Frontal cortex (tissue), 4 donors: ENCODE measurements around the gene SLC25A34. TPM values are rescaled to one million over a fixed set of nuclear protein-coding genes. Genes with fewer than 3 reads are reported as not detected.

Source experiments
- DNase-seq, 2 donors: peaks; one replicate each; pipeline ENCODE4 v3.0.0; 2012; ENCODE audit warnings: low spot score in 2 of 2
- FAIRE-seq: peaks from 2 replicates; lab custom pipeline; 2012; peaks lifted over from hg19 to GRCh38; lab: Jason Lieb, UNC
- total RNA-seq: library from RNA; depleted of rRNA; stranded (reverse); fragments of >200 nt; gene quantifications from one replicate; pipeline ENCODE4 v1.2.3, GENCODE V29; 2014
- donor health status: control.
- donor health status: control.
- donor health status: control.

Gene SLC25A34
- total RNA-seq, 1 donor from 2014 or later, result not detected

GRCh38 chr1:15709226-15709625 lies 26.8 kb upstream of the SLC25A34 start:
- FAIRE-seq, result no peak
- no peak for DNase-seq

DNA sequence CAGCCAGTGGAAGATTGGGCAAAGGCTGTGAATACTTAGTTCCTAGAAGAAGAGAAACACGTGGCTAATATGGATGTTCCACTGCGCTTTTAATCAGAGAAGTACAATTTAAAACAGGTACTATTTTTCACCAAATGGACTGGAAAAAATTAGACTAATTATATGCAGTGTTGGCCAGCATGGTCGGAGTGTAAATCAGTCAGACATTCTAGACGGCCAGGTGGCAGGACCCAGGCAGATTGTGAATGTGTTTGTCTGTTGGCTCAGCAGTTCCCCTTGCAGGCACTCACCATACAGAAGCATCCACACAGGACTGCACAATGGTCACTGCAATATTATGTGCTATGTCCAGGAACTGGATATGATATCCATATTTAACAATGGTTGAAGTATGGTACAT lies 23.9 kb upstream of the SLC25A34 start:
- DNase-seq (no peak), FAIRE-seq (no peak)

- DNase-seq (no peak), FAIRE-seq (no peak)
These were observed 21.5 kb upstream of the SLC25A34 start for GRCh38 chr1:15714406-15715136.

- DNase-seq (no peak), FAIRE-seq (no peak)
These were observed 18.5 kb upstream of the SLC25A34 start for GRCh38 chr1:15717418-15718125.

DNA sequence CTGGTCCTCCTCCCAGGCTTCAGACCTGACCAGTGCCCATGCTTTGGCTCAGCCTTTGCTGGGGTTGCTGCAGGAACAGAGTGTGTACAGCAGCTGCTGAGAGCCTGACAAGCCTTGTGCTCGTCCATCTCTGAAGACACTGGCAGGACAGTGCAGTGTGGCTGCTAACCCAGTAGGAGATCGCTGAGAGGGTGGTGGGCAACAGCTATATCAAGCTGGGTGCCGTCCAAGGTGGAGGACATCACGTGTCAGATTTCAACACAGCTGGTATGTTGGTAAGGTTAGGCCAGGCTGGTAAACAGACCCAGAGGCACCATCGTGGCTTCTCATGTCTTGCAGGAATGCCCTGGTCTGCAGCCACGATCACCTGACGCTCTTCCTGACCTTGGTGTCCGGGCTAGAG lies 17.9 kb upstream of the SLC25A34 start:
- FAIRE-seq, result no peak

GRCh38 chr1:15719381-15720120 lies 16.5 kb upstream of the SLC25A34 start:
- FAIRE-seq (no peak), DNase-seq (no peak)

More for the DNA sequence above, 17.9 kb upstream of the SLC25A34 start:
- no peak for DNase-seq

DNA sequence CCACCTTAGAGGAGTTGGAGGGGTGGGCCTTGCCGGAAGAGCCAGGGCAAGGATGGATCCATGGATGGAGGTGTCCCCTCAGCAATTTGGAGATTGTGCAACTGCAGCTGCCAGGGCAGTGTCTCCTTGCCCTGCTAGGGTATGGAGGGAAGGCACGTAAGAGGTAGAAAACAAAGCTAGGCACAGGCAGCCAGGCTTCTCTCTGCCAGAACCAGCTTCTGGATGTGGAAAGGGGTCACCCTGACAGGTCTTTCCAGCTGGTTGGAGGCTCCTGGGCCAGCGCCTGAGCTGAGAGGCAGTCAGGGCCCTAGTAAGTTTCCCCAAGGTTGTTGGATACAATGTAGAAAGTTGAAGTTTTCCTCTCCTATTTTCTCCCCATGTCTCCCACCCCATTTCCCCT lies 15.2 kb upstream of the SLC25A34 start:
- DNase-seq, result no peak
- FAIRE-seq, result no peak

- no peak for FAIRE-seq
- no peak for DNase-seq
These were observed 13.6 kb upstream of the SLC25A34 start for GRCh38 chr1:15722411-15722810.

DNA sequence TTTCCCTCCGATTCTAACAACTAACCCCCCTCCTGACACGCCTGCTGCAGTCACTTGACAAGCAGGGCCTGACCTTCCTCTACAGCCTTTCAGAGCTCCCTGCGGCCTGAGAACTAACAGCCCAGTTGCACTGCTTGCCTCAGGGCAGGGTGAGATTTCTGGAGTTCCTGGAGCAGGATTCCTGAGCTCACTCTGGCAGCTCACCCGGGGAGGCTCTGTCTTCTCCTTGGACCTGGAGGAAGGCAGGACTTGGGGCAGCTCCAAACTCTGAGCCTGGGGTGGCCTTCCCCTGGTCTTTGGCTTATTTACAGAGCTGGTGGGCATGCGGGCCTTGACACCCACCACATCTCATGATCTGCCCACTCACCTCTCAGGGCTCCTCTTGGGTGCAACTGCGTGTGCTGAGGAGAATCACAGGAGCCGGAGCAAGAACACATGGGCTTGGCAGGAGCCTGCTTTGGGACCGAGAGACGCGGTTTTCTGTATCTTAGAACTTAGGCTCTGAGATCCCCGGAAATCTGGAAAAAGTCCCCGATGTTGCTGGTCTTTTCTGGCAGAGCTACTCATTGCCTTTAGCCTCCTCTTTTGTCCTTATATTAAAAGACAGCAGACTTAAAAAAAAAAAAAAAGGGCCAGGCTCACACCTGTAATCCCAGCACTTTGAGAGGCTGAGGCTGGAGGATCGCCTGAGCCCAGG lies 13.1 kb upstream of the SLC25A34 start:
- FAIRE-seq, result no peak
- DNase-seq, result no peak

DNA sequence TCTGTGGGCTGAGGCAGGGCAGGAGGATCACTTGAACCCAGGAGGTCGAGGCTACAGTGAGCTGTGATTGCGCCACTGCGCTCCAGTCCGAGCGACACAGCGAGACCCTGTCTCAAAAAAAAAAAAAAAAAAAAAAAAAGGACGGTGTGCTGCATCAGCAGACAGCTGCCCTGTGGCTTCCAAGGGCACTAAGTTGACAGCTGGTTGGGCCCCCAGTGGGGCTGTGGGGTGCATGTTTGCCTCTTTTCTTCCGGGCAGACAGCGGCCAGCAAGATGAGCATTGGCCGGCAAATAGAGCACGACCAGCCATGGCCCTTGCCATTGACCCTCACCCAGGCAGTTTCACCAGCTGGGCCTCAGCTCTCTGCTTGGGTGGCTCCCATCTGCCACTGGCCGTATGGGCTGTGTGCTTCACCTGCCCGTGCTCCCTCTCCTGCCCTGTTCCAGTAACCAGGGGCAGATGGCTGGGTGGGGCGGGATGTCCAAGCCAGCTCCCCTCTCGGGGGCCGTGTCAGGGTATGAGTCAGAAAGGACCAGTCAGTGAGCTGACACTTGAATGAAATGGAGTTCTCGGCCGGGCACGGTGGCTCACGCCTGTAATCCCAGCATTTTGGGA lies 12.3 kb upstream of the SLC25A34 start:
- no peak for FAIRE-seq
- no peak for DNase-seq

- no peak for DNase-seq
- FAIRE-seq, result no peak
These were observed 10.8 kb upstream of the SLC25A34 start for GRCh38 chr1:15724949-15725880.

DNA sequence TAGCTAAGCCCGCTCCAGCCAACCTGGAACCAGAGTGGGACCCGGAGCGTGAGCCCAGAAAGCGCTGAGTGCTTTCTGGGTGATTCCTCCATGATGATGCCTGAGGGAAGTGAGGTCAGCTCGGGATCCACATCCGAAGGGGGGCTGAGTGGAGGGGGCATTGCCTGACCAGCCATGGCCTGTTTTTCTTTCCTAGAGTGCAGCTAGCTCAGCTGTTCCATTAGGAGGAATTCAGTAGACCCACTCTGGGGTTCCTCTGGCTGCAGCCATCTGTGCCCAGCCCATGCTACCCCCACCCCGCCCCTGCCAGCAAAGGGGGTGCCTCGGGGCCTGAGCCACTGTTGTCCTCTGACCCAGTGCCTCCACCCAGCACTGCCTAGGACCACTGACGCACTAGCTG lies 9.6 kb upstream of the SLC25A34 start:
- DNase-seq (no peak), FAIRE-seq (no peak)

DNA sequence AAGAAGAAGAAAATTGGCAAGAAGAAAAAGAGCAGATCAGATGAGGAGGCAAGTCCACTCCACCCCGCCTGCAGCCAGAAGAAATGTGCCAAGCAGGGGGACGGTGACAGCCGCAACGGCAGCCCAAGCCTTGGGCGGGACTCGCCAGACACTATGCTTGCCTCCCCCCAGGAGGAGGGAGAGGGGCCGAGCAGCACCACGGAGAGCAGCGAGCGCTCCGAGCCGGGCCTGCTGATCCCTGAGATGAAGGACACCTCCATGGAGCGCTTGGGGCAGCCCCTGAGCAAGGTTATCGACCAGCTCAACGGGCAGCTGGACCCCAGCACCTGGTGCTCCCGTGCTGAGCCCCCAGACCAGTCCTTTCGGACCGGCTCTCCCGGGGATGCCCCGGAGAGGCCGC lies 9.0 kb upstream of the SLC25A34 start:
- DNase-seq, result no peak
- no peak for FAIRE-seq

- FAIRE-seq (no peak), DNase-seq (no peak)
These were observed 8.6 kb upstream of the SLC25A34 start for GRCh38 chr1:15727424-15727823.

GRCh38 chr1:15727866-15728534 lies 8.1 kb upstream of the SLC25A34 start:
- FAIRE-seq, result no peak
- no peak for DNase-seq

DNA sequence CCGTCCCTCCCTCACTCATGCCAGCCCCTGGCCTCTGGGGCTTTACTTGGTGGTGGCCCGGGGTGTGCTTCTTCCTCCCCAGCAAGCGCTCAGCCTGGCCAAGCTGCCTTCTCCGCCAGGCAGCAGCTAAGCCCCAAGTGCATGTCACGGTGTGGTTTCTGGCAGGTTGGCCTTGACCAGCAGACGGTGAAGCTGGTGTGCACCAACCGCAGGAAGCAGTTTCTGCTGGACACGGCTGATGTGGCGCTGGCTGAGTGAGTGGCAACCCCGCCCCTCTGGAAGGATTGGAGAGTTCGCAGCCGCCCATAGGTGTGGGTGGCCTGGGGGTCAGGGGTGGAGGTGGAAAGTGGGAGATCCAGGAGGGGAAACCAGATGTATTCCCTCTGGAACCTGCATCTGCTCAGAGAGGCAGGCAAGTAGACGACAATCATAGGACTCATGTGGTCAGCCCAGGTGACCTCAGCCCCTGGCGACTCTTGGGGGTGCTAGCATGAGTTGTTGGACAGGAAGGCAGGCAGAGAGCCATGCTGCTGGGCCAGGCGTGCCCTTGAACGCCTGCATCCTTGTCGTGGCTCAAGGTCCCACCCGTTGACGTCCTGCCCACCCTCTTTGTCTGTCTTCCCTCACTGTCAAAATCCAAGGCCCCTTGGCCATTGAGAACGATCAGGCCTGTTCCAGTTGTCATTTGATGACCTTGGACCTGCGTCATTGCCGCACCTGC lies 7.0 kb upstream of the SLC25A34 start:
- FAIRE-seq, result no peak
- no peak for DNase-seq

- FAIRE-seq, result no peak
- no peak for DNase-seq
These were observed 5.6 kb upstream of the SLC25A34 start for GRCh38 chr1:15730423-15730822.

- FAIRE-seq (no peak), DNase-seq (no peak)
These were observed 5.1 kb upstream of the SLC25A34 start for GRCh38 chr1:15730936-15731335.
